Prostate gland (tissue), 2 donors: ENCODE results near the gene TBC1D13.

ENCODE experiments used
- POLR2A ChIP-seq: fragments of 450-650 bp; IDR thresholded peaks from one replicate; pipeline ENCODE4 v1.6.1; 2016; ENCODE audit warnings: antibody characterized with exemption, mild to moderate bottlenecking
- TF ChIP-seq, protein P1 (sequence below), 4 experiments: fragments of 200-600 bp in 2 of 4; fragments of 450-650 bp in 2 of 4; sonication (generic) in 2 of 4; IDR thresholded peaks; 1 replicate in 3 of 4; 2 replicates in 1 of 4; pipeline ENCODE4 v1.5.1; 2016 to 2019; ENCODE audit warnings: antibody characterized with exemption in 4 of 4, mild to moderate bottlenecking in 2 of 4, moderate library complexity in 2 of 4

DNA sequence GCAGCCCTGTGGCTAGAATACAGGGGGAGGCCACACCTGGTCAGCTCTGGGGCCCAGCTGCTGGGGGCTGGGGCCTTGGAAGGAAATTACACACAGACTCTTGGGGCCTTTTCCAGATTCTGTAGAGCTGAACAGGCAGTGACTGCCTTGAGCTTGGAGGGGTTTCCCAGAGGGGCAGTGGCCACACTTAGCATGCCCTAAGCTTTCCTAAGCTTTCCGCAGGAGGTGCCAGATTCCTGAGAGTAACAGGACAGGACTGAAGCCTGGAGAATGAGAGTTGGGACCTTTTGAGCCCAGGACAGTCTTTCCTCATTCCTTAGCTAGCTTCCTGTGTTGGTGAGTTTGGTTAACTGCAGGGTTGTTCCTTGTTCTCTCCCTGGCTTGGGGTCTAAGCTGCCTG is 1.4 kb downstream of the TBC1D13 start:
- TF ChIP-seq, protein P1, sequence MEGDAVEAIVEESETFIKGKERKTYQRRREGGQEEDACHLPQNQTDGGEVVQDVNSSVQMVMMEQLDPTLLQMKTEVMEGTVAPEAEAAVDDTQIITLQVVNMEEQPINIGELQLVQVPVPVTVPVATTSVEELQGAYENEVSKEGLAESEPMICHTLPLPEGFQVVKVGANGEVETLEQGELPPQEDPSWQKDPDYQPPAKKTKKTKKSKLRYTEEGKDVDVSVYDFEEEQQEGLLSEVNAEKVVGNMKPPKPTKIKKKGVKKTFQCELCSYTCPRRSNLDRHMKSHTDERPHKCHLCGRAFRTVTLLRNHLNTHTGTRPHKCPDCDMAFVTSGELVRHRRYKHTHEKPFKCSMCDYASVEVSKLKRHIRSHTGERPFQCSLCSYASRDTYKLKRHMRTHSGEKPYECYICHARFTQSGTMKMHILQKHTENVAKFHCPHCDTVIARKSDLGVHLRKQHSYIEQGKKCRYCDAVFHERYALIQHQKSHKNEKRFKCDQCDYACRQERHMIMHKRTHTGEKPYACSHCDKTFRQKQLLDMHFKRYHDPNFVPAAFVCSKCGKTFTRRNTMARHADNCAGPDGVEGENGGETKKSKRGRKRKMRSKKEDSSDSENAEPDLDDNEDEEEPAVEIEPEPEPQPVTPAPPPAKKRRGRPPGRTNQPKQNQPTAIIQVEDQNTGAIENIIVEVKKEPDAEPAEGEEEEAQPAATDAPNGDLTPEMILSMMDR (IDR thresholded peaks at IDR 0.05) = no peak
- no peak for TF ChIP-seq POLR2A
